ENCODE measurements around the gene ETV2. TPM values are rescaled to one million over a fixed set of nuclear protein-coding genes. Genes with fewer than 3 reads are reported as not detected.

ETV2 gene
- total RNA-seq, 2 experiments from 2014 or later, result 0.58 to 0.59 TPM

GRCh38 chr19:35637165-35637564 is 4.4 kb upstream of the ETV2 start:
- no peak overlapping the region for H3K4me3 ChIP-seq (ENCODE audit: low read length)
- TF ChIP-seq, protein P1, sequence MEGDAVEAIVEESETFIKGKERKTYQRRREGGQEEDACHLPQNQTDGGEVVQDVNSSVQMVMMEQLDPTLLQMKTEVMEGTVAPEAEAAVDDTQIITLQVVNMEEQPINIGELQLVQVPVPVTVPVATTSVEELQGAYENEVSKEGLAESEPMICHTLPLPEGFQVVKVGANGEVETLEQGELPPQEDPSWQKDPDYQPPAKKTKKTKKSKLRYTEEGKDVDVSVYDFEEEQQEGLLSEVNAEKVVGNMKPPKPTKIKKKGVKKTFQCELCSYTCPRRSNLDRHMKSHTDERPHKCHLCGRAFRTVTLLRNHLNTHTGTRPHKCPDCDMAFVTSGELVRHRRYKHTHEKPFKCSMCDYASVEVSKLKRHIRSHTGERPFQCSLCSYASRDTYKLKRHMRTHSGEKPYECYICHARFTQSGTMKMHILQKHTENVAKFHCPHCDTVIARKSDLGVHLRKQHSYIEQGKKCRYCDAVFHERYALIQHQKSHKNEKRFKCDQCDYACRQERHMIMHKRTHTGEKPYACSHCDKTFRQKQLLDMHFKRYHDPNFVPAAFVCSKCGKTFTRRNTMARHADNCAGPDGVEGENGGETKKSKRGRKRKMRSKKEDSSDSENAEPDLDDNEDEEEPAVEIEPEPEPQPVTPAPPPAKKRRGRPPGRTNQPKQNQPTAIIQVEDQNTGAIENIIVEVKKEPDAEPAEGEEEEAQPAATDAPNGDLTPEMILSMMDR (IDR thresholded peaks at IDR 0.05), result no peak
- H3K36me3 Mint-ChIP-seq (ENCODE audit: low read depth), result peaks cover 50% of the 10 kb centered on the region
- H3K36me3 ChIP-seq (ENCODE audit: insufficient read depth, low read length), result peaks cover 56% of the 10 kb centered on the region
- H3K4me1 ChIP-seq (ENCODE audit: insufficient read depth, low read length), result peaks cover 11% of the 10 kb centered on the region
- POLR2A ChIA-PET, result interaction anchor here (1.8 kb wide), 1 partner anchor 11 kb away, joined by 5 read pairs; the partner anchor contains the start of gene COX6B1
- CTCF ChIA-PET, result no interaction called here
- H3K27me3 Mint-ChIP-seq, result no peaks in the 10 kb centered on the region
- no peak for ATAC-seq (ENCODE audit: poor library complexity)
- H3K9me3 ChIP-seq (ENCODE audit: control insufficient read depth in 1 of 2, insufficient read depth in 1 of 2, low read length in 2 of 2), result no peaks in the 10 kb centered on the region
- H3K27ac Mint-ChIP-seq, result no peak overlapping the region
- DNase-seq, result no peak
- H3K27ac ChIP-seq (ENCODE audit: low read depth in 1 of 2, low read length in 2 of 2), result no peak overlapping the region
- intact Hi-C loops (cut with DNase I, micrococcal nuclease), result no loop called here
- no peaks in the 10 kb centered on the region for H3K9me3 Mint-ChIP-seq
- no peaks in the 10 kb centered on the region for H3K27me3 ChIP-seq (ENCODE audit: control insufficient read depth in 1 of 2, insufficient read depth in 2 of 2, low read length in 2 of 2)
- no peak overlapping the region for H3K4me3 Mint-ChIP-seq
- peaks cover 8% of the 10 kb centered on the region for H3K4me1 Mint-ChIP-seq (ENCODE audit: low read depth)

GRCh38 chr19:35639321-35639639 is 2.3 kb upstream of the ETV2 start:
- no peak for DNase-seq
- H3K9me3 Mint-ChIP-seq, result no peaks in the 10 kb centered on the region
- peaks cover 31% of the 10 kb centered on the region for H3K36me3 Mint-ChIP-seq (ENCODE audit: low read depth)
- ChIA-PET POLR2A (no interaction called here), CTCF (no interaction called here)
- intact Hi-C loops (cut with DNase I, micrococcal nuclease), result no loop called here
- TF ChIP-seq, protein P1 (IDR thresholded peaks at IDR 0.05), result no peak
- H3K27me3 ChIP-seq (ENCODE audit: control insufficient read depth in 1 of 2, insufficient read depth in 2 of 2, low read length in 2 of 2), result no peaks in the 10 kb centered on the region
- H3K27me3 Mint-ChIP-seq, result no peaks in the 10 kb centered on the region
- peaks cover 35% of the 10 kb centered on the region for H3K36me3 ChIP-seq (ENCODE audit: insufficient read depth, low read length)
- peaks cover 9% of the 10 kb centered on the region for H3K4me1 Mint-ChIP-seq (ENCODE audit: low read depth)
- peak overlapping the region; percentile 59 for H3K4me3 Mint-ChIP-seq
- H3K27ac Mint-ChIP-seq, result peak overlapping the region; percentile 15
- no peak for ATAC-seq (ENCODE audit: poor library complexity)
- H3K4me3 ChIP-seq (ENCODE audit: low read length), result no peak overlapping the region
- no peak overlapping the region for H3K27ac ChIP-seq (ENCODE audit: low read depth in 1 of 2, low read length in 2 of 2)
- H3K9me3 ChIP-seq (ENCODE audit: control insufficient read depth in 1 of 2, insufficient read depth in 1 of 2, low read length in 2 of 2), result no peaks in the 10 kb centered on the region
- H3K4me1 ChIP-seq (ENCODE audit: insufficient read depth, low read length), result peaks cover 31% of the 10 kb centered on the region

DNA sequence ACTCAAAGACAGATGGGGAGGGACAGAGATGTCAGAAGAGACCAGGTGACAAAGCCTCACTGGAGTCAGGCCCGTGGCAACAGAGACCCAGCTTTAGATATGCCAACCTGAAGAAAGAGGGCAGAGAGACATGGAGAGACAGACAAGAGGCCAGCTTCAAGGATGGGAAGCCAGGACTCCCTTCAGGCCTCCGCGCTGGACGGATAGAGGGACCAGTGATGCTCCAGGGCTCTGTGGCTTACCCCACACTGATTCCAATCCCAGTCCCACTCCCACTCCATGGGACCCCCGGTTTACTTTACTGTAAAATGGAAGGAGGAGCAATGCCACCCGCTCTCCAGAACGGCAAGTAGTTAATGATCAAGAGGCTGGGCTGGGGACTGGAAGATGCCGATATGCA is 1.7 kb upstream of the ETV2 start:
- H3K36me3 Mint-ChIP-seq (ENCODE audit: low read depth), result peaks cover 26% of the 10 kb centered on the region
- ChIA-PET CTCF (no interaction called here), POLR2A (no interaction called here)
- DNase-seq, result no peak
- intact Hi-C loops (cut with DNase I, micrococcal nuclease), result loop anchor here in 1 of 2 experiments (5.0 kb wide), 1 partner anchor 117 kb away; the partner anchor contains the start of genes HSPB6 and PROSER3
- Histone ChIP-seq H3K36me3 (ENCODE audit: insufficient read depth, low read length) (peaks cover 30% of the 10 kb centered on the region), H3K9me3 (ENCODE audit: control insufficient read depth in 1 of 2, insufficient read depth in 1 of 2, low read length in 2 of 2) (no peaks in the 10 kb centered on the region), H3K27ac (ENCODE audit: low read depth in 1 of 2, low read length in 2 of 2) (no peak overlapping the region), H3K4me3 (ENCODE audit: low read length) (no peak overlapping the region), H3K4me1 (ENCODE audit: insufficient read depth, low read length) (peaks cover 37% of the 10 kb centered on the region), H3K27me3 (ENCODE audit: control insufficient read depth in 1 of 2, insufficient read depth in 2 of 2, low read length in 2 of 2) (no peaks in the 10 kb centered on the region)
- no peaks in the 10 kb centered on the region for H3K9me3 Mint-ChIP-seq
- H3K4me3 Mint-ChIP-seq, result peak overlapping the region; percentile 59
- TF ChIP-seq, protein P1 (IDR thresholded peaks at IDR 0.05), result no peak
- ATAC-seq (ENCODE audit: poor library complexity), result no peak
- H3K27me3 Mint-ChIP-seq, result no peaks in the 10 kb centered on the region
- H3K27ac Mint-ChIP-seq, result peak overlapping the region; percentile 15
- peaks cover 15% of the 10 kb centered on the region for H3K4me1 Mint-ChIP-seq (ENCODE audit: low read depth)
